KMS-11 (cell line): ENCODE results near the gene ABLIM2.
"Not testable (repeated sequence)": the region's sequence is repeated elsewhere in the genome, so short reads cannot be mapped to it uniquely, and the experiment has no call there.

ENCODE experiments used
- H2AFZ ChIP-seq: fragments of 200-600 bp; sonication (generic); 2 replicates; pipeline ENCODE4 v1.6.1; 2016; ENCODE audit warnings: antibody characterized with exemption, mixed run types, low read depth
- H3K27ac ChIP-seq: fragments of 200-600 bp; sonication (generic); 2 replicates; pipeline ENCODE4 v1.6.1; 2016; ENCODE audit warnings: mild to moderate bottlenecking, mixed run types
- H3K27me3 ChIP-seq: fragments of 200-600 bp; sonication (generic); 2 replicates; pipeline ENCODE4 v1.6.1; 2017; ENCODE audit warnings: mild to moderate bottlenecking, low read depth, mixed run types, moderate library complexity; ENCODE audit not compliant: insufficient read depth
- H3K36me3 ChIP-seq: fragments of 200-600 bp; sonication (generic); 2 replicates; pipeline ENCODE4 v1.6.1; 2017; ENCODE audit warnings: mild to moderate bottlenecking, mixed run types; ENCODE audit not compliant: insufficient read depth
- H3K4me1 ChIP-seq: fragments of 200-600 bp; sonication (generic); 2 replicates; pipeline ENCODE4 v1.6.1; 2016; ENCODE audit warnings: mild to moderate bottlenecking, low read depth, mixed run types; ENCODE audit not compliant: poor library complexity, severe bottlenecking
- H3K4me2 ChIP-seq: fragments of 200-600 bp; sonication (generic); 2 replicates; pipeline ENCODE4 v1.7.0; 2016; ENCODE audit warnings: mild to moderate bottlenecking, mixed run types
- H3K4me3 ChIP-seq: fragments of 200-600 bp; sonication (generic); IDR thresholded peaks from 2 replicates; pipeline ENCODE4 v1.6.1; 2017; ENCODE audit warnings: low read depth, low read length, mixed read lengths; ENCODE audit not compliant: insufficient read depth
- H3K79me2 ChIP-seq: fragments of 200-600 bp; sonication (generic); 2 replicates; pipeline ENCODE4 v1.6.1; 2016; ENCODE audit warnings: low read depth, mixed run types; ENCODE audit not compliant: insufficient read depth
- H3K9ac ChIP-seq: fragments of 200-600 bp; sonication (generic); 2 replicates; pipeline ENCODE4 v1.6.1; 2016; ENCODE audit warnings: mild to moderate bottlenecking, mixed run types
- H4K20me1 ChIP-seq: fragments of 200-600 bp; sonication (generic); 2 replicates; pipeline ENCODE4 v1.6.1; 2016; ENCODE audit warnings: mild to moderate bottlenecking, mixed run types; ENCODE audit not compliant: insufficient read depth
- TF ChIP-seq, protein P1 (sequence below): fragments of 200-600 bp; sonication (generic); conservative IDR thresholded peaks from 2 replicates; pipeline ENCODE4 v1.6.1; 2017; ENCODE audit warnings: low read depth, mild to moderate bottlenecking, antibody characterized with exemption, low read length, moderate library complexity, mixed read lengths

The ABLIM2 gene

DNA sequence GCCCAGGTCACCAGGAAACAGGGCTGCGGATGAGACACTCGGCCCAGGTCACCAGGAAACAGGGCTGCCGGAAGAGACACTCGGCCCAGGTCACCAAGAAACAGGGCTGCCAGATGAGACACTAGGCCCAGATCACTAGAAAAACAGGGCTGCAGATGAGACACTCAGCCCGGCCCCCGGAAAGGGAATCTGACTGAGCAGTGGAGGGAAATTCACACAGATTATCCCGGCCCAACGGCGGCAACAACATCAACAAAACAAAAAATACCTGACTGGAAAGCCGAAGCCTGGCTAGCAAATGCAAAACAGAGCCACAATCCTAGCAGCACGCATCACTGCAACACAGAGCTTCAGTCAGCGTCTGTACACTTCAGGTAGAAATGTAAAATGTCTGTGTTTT is 239.6 kb downstream of the ABLIM2 start:
- Histone ChIP-seq H3K4me1 (no peaks in the 10 kb centered on the region), H3K79me2 (no peaks in the 10 kb centered on the region), H3K36me3 (no peaks in the 10 kb centered on the region), H3K27ac (no peak overlapping the region), H3K4me3 (no peak overlapping the region), H3K4me2 (no peak overlapping the region), H3K9ac (no peak overlapping the region), H2AFZ (no peak overlapping the region), H3K27me3 (no peaks in the 10 kb centered on the region), H4K20me1 (no peaks in the 10 kb centered on the region)
- TF ChIP-seq, protein P1, sequence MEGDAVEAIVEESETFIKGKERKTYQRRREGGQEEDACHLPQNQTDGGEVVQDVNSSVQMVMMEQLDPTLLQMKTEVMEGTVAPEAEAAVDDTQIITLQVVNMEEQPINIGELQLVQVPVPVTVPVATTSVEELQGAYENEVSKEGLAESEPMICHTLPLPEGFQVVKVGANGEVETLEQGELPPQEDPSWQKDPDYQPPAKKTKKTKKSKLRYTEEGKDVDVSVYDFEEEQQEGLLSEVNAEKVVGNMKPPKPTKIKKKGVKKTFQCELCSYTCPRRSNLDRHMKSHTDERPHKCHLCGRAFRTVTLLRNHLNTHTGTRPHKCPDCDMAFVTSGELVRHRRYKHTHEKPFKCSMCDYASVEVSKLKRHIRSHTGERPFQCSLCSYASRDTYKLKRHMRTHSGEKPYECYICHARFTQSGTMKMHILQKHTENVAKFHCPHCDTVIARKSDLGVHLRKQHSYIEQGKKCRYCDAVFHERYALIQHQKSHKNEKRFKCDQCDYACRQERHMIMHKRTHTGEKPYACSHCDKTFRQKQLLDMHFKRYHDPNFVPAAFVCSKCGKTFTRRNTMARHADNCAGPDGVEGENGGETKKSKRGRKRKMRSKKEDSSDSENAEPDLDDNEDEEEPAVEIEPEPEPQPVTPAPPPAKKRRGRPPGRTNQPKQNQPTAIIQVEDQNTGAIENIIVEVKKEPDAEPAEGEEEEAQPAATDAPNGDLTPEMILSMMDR = no peak

DNA sequence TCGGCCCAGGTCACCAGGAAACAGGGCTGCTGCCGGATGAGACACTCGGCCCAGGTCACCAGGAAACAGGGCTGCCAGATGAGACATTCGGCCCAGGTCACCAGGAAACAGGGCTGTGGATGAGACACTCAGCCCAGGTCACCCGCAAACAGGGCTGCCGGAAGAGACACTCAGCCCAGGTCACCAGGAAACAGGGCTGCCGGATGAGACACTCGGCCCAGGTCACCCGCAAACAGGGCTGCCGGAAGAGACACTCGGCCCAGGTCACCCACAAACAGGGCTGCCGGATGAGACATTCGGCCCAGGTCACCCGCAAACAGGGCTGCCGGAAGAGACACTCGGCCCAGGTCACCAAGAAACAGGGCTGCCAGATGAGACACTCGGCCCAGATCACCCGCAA is 240.4 kb downstream of the ABLIM2 start:
- not testable (repeated sequence) for H4K20me1 ChIP-seq, H3K36me3 ChIP-seq, H3K4me1 ChIP-seq, H3K9ac ChIP-seq, H2AFZ ChIP-seq, H3K27me3 ChIP-seq, H3K4me2 ChIP-seq, H3K27ac ChIP-seq, H3K79me2 ChIP-seq, H3K4me3 ChIP-seq

DNA sequence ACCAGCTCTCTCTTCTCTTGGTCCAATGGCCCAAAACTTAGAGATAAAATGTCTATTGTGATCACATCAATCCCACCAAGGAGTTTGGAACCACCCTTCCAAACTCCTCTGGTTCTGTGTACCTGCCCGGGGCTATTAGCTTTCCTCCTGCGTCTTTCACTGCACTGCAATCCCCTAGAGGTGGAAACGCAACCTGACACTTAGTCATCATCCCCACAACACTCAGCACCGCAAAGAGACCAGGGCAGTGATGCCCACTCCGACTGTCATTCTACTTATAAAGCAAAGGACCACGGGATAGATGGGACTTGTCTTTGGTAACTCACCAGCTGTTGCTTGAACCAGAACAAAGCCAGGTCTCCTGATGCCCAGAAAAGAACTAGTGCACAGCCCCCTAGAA is 240.9 kb downstream of the ABLIM2 start:
- Histone ChIP-seq H4K20me1 (no peaks in the 10 kb centered on the region), H3K36me3 (no peaks in the 10 kb centered on the region), H3K79me2 (no peaks in the 10 kb centered on the region), H3K4me1 (no peaks in the 10 kb centered on the region), H2AFZ (no peak overlapping the region), H3K4me3 (no peak overlapping the region), H3K27ac (no peak overlapping the region), H3K9ac (no peak overlapping the region), H3K27me3 (no peaks in the 10 kb centered on the region), H3K4me2 (no peak overlapping the region)
- TF ChIP-seq, protein P1 = no peak

DNA sequence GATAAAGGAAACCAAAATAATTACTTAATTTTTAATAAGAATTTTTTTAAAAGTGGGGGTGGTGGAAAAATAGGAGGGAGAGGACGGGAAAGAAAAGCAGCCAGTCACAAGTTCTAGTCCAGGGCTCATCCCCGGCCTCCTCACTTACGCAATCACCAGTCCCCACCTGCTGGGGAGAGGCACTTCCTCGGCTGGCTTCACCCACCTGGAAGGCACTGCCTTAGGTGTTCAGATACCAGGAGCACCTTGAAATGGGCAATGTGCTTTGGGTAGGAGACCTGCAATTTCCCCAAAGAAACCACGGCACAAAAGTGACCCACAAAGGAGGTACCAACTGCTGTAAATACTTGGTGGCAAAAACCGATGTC is 242.8 kb downstream of the ABLIM2 start:
- Histone ChIP-seq H3K36me3 (no peaks in the 10 kb centered on the region), H3K4me1 (no peaks in the 10 kb centered on the region), H3K9ac (no peak overlapping the region), H2AFZ (no peak overlapping the region), H3K79me2 (no peaks in the 10 kb centered on the region), H3K27me3 (no peaks in the 10 kb centered on the region), H3K27ac (no peak overlapping the region), H3K4me3 (no peak overlapping the region), H4K20me1 (no peaks in the 10 kb centered on the region), H3K4me2 (no peak overlapping the region)
- TF ChIP-seq, protein P1 = no peak
